GM18526 (cell line): ENCODE data around the gene GNG12.

Experiments used
- POLR2A ChIP-seq: IDR thresholded peaks from 3 replicates; pipeline ENCODE4 v1.6.1; 2011; ENCODE audit not compliant: insufficient read length; ENCODE audit errors: extremely low read depth

GNG12 gene

GRCh38 chr1:67760030-67760821 lies 73.0 kb downstream of the GNG12 start:
- no peak for TF ChIP-seq POLR2A

GRCh38 chr1:67759692-67760029 lies 73.6 kb downstream of the GNG12 start:
- TF ChIP-seq POLR2A = no peak

- TF ChIP-seq POLR2A = no peak
Measured at GRCh38 chr1:67759066-67759465, 74.2 kb downstream of the GNG12 start.

GRCh38 chr1:67755619-67756018 lies 77.6 kb downstream of the GNG12 start:
- no peak for TF ChIP-seq POLR2A

GRCh38 chr1:67755160-67755559 lies 78.1 kb downstream of the GNG12 start:
- no peak for TF ChIP-seq POLR2A

GRCh38 chr1:67754526-67754920 lies 78.7 kb downstream of the GNG12 start:
- no peak for TF ChIP-seq POLR2A

- TF ChIP-seq POLR2A = no peak
Measured at GRCh38 chr1:67753776-67754525, 79.3 kb downstream of the GNG12 start.

GRCh38 chr1:67752306-67752705 lies 81.0 kb downstream of the GNG12 start:
- TF ChIP-seq POLR2A = no peak

- TF ChIP-seq POLR2A = no peak
Measured at GRCh38 chr1:67750691-67751054, 82.6 kb downstream of the GNG12 start.

GRCh38 chr1:67749844-67750690 lies 83.2 kb downstream of the GNG12 start:
- no peak for TF ChIP-seq POLR2A

GRCh38 chr1:67749263-67749843 lies 83.9 kb downstream of the GNG12 start:
- no peak for TF ChIP-seq POLR2A

GRCh38 chr1:67748630-67749029 lies 84.6 kb downstream of the GNG12 start:
- no peak for TF ChIP-seq POLR2A

GRCh38 chr1:67747671-67748546 lies 85.4 kb downstream of the GNG12 start:
- TF ChIP-seq POLR2A = no peak
